Stimulated activated effector memory CD8-positive, alpha-beta T cell treated with anti-CD3 and anti-CD28 coated beads, Interleukin-12 subunit alpha, Interleukin-12 subunit beta, amount 100 ng/mL, for 72 hours (primary cell): ENCODE measurements around the gene RAD50.
"Not testable (repeated sequence)": the region's sequence is repeated elsewhere in the genome, so short reads cannot be mapped to it uniquely, and the experiment has no call there.

Experiments used
- ATAC-seq: fragments of 150-1000 bp; cut with Tn5 transposase; 2 replicates; pipeline ENCODE4 v1.10.0; 2021
- DNase-seq, 2 donors: peaks; one replicate each; pipeline ENCODE4 v3.0.0; 2021 to 2022; ENCODE audit warnings: low spot score in 2 of 2
- H3K27ac Mint-ChIP-seq: one replicate; pipeline ENCODE4 v1.8.0; 2022; ENCODE audit warnings: mild to moderate bottlenecking, mixed read lengths
- H3K36me3 Mint-ChIP-seq: one replicate; pipeline ENCODE4 v1.8.0; 2022; ENCODE audit warnings: mild to moderate bottlenecking, mixed read lengths
- H3K4me1 Mint-ChIP-seq: one replicate; pipeline ENCODE4 v1.8.0; 2022; ENCODE audit warnings: mixed read lengths
- H3K4me3 Mint-ChIP-seq: one replicate; pipeline ENCODE4 v1.8.0; 2022; ENCODE audit warnings: mild to moderate bottlenecking, mixed read lengths
- H3K9me3 Mint-ChIP-seq: one replicate; pipeline ENCODE4 v1.8.0; 2022; ENCODE audit warnings: mixed read lengths

RAD50 gene

GRCh38 chr5:132543472-132544201 is 13.1 kb upstream of the RAD50 start, which contains the start of gene IL5:
Gene IL5 (minus strand): TSS chr5:132543522. CDS start chr5:132543478, 44 bp downstream.
- peak; percentile 52 for ATAC-seq
- H3K27ac Mint-ChIP-seq: no peak within 1 kb of the TSS

GRCh38 chr5:132546108-132546507 is 10.7 kb upstream of the RAD50 start:
- Mint-ChIP-seq H3K4me3 (no peak overlapping the region), H3K27ac (no peak overlapping the region), H3K9me3 (no peaks in the 10 kb centered on the region), H3K4me1 (peaks cover 7% of the 10 kb centered on the region), H3K36me3 (no peaks in the 10 kb centered on the region)
- ATAC-seq (peak; percentile 85), DNase-seq (no peak)

More at GRCh38 chr5:132543472-132544201, 13.1 kb upstream of the RAD50 start, which contains the start of gene IL5:
- H3K36me3 Mint-ChIP-seq: no peaks in the 10 kb centered on the region
- peaks cover 7% of the 10 kb centered on the region for H3K4me1 Mint-ChIP-seq
- no peak within 1 kb of the TSS for H3K4me3 Mint-ChIP-seq
- no peaks in the 10 kb centered on the region for H3K9me3 Mint-ChIP-seq
- no peak for DNase-seq

GRCh38 chr5:132547269-132547668 is 9.5 kb upstream of the RAD50 start:
- H3K36me3 Mint-ChIP-seq: no peaks in the 10 kb centered on the region
- peaks cover 7% of the 10 kb centered on the region for H3K4me1 Mint-ChIP-seq
- ATAC-seq: no peak

GRCh38 chr5:132548834-132549233 is 7.9 kb upstream of the RAD50 start:
- H3K36me3 Mint-ChIP-seq, H3K4me3 Mint-ChIP-seq, H3K9me3 Mint-ChIP-seq, H3K27ac Mint-ChIP-seq, ATAC-seq, DNase-seq, H3K4me1 Mint-ChIP-seq: not testable (repeated sequence)

More at GRCh38 chr5:132547269-132547668, 9.5 kb upstream of the RAD50 start:
- Mint-ChIP-seq H3K27ac (no peak overlapping the region), H3K9me3 (no peaks in the 10 kb centered on the region), H3K4me3 (no peak overlapping the region)
- no peak for DNase-seq

GRCh38 chr5:132549576-132549975 is 7.2 kb upstream of the RAD50 start:
- Mint-ChIP-seq H3K27ac (no peak overlapping the region), H3K9me3 (no peaks in the 10 kb centered on the region), H3K36me3 (no peaks in the 10 kb centered on the region), H3K4me3 (no peak overlapping the region), H3K4me1 (peaks cover 7% of the 10 kb centered on the region)
- DNase-seq: no peak
- ATAC-seq: no peak

GRCh38 chr5:132556153-132556762 is 519 bp upstream of the RAD50 start:
- peak overlapping the region; percentile 97 for H3K27ac Mint-ChIP-seq
- no peak for DNase-seq
- H3K4me1 Mint-ChIP-seq: peaks cover 18% of the 10 kb centered on the region
- peaks cover 26% of the 10 kb centered on the region for H3K36me3 Mint-ChIP-seq
- peaks cover 8% of the 10 kb centered on the region for H3K9me3 Mint-ChIP-seq
- H3K4me3 Mint-ChIP-seq: peak overlapping the region; percentile 88
- no peak for ATAC-seq

- H3K4me1 Mint-ChIP-seq: peaks cover 18% of the 10 kb centered on the region
- H3K27ac Mint-ChIP-seq: peak overlapping the region; percentile 97
- no peak for DNase-seq
- peaks cover 26% of the 10 kb centered on the region for H3K36me3 Mint-ChIP-seq
- peak; percentile 38 for ATAC-seq
- peak overlapping the region; percentile 88 for H3K4me3 Mint-ChIP-seq
- peaks cover 8% of the 10 kb centered on the region for H3K9me3 Mint-ChIP-seq
Observed at GRCh38 chr5:132557478-132558172, 848 bp downstream of the RAD50 start.

- ATAC-seq (no peak), DNase-seq (no peak)
- peak overlapping the region; percentile 30 for H3K4me3 Mint-ChIP-seq
- H3K9me3 Mint-ChIP-seq: peaks cover 8% of the 10 kb centered on the region
- peaks cover 18% of the 10 kb centered on the region for H3K4me1 Mint-ChIP-seq
- peaks cover 26% of the 10 kb centered on the region for H3K36me3 Mint-ChIP-seq
- no peak overlapping the region for H3K27ac Mint-ChIP-seq
Observed at GRCh38 chr5:132559383-132560060, 2.7 kb downstream of the RAD50 start.

GRCh38 chr5:132561601-132562000 is 4.8 kb downstream of the RAD50 start:
- no peak for DNase-seq
- peaks cover 27% of the 10 kb centered on the region for H3K4me1 Mint-ChIP-seq
- no peaks in the 10 kb centered on the region for H3K9me3 Mint-ChIP-seq
- peaks cover 28% of the 10 kb centered on the region for H3K36me3 Mint-ChIP-seq
- ATAC-seq: no peak
- no peak overlapping the region for H3K27ac Mint-ChIP-seq
- H3K4me3 Mint-ChIP-seq: no peak overlapping the region

GRCh38 chr5:132564555-132564954 is 7.8 kb downstream of the RAD50 start:
- H3K27ac Mint-ChIP-seq, H3K4me3 Mint-ChIP-seq, H3K9me3 Mint-ChIP-seq, ATAC-seq, DNase-seq: not testable (repeated sequence)
- peaks cover 26% of the 10 kb centered on the region for H3K4me1 Mint-ChIP-seq
- H3K36me3 Mint-ChIP-seq: peaks cover 45% of the 10 kb centered on the region

- Mint-ChIP-seq H3K36me3 (peaks cover 64% of the 10 kb centered on the region), H3K4me1 (peaks cover 34% of the 10 kb centered on the region), H3K27ac (peak overlapping the region; percentile 0), H3K4me3 (peak overlapping the region; percentile 8), H3K9me3 (no peaks in the 10 kb centered on the region)
- DNase-seq (no peak), ATAC-seq (peak; percentile 57)
Observed at GRCh38 chr5:132566657-132567056, 9.9 kb downstream of the RAD50 start.

- no peak overlapping the region for H3K4me3 Mint-ChIP-seq
- H3K27ac Mint-ChIP-seq: peak overlapping the region; percentile 5
- H3K9me3 Mint-ChIP-seq: no peaks in the 10 kb centered on the region
- H3K4me1 Mint-ChIP-seq: peaks cover 20% of the 10 kb centered on the region
- DNase-seq: no peak
- H3K36me3 Mint-ChIP-seq: peaks cover 70% of the 10 kb centered on the region
- peak; percentile 75 for ATAC-seq
Observed at GRCh38 chr5:132576123-132576522, 19.3 kb downstream of the RAD50 start.

- not testable (repeated sequence) for ATAC-seq, H3K27ac Mint-ChIP-seq, H3K4me3 Mint-ChIP-seq, DNase-seq, H3K9me3 Mint-ChIP-seq, H3K4me1 Mint-ChIP-seq
- H3K36me3 Mint-ChIP-seq: peaks cover 91% of the 10 kb centered on the region
Observed at GRCh38 chr5:132584560-132584959, 27.8 kb downstream of the RAD50 start.

GRCh38 chr5:132586063-132586462 is 29.3 kb downstream of the RAD50 start:
- Mint-ChIP-seq H3K4me1 (peaks cover 6% of the 10 kb centered on the region), H3K27ac (peak overlapping the region; percentile 29), H3K9me3 (no peaks in the 10 kb centered on the region), H3K36me3 (peaks cover 91% of the 10 kb centered on the region), H3K4me3 (no peak overlapping the region)
- DNase-seq: no peak
- peak; percentile 57 for ATAC-seq

GRCh38 chr5:132589467-132589866 is 32.7 kb downstream of the RAD50 start:
- peaks cover 95% of the 10 kb centered on the region for H3K36me3 Mint-ChIP-seq
- ATAC-seq: no peak

More at GRCh38 chr5:132589467-132589866, 32.7 kb downstream of the RAD50 start:
- Mint-ChIP-seq H3K4me1 (no peaks in the 10 kb centered on the region), H3K27ac (no peak overlapping the region), H3K9me3 (no peaks in the 10 kb centered on the region), H3K4me3 (no peak overlapping the region)
- DNase-seq: no peak
